Measurements from ENCODE around the gene SDE2. TPM values are rescaled to one million over a fixed set of nuclear protein-coding genes. Genes with fewer than 3 reads are reported as not detected.
A peak's percentile ranks its signal among the peaks of the same experiment; 100 is the strongest.

The SDE2 gene
- total and polyA plus RNA-seq, 10 of the 15 experiments (the other 5 are each of a cell fraction or from before 2014, with no cell fraction given), result 2.7 to 19.4 (median 12.6) TPM

DNA sequence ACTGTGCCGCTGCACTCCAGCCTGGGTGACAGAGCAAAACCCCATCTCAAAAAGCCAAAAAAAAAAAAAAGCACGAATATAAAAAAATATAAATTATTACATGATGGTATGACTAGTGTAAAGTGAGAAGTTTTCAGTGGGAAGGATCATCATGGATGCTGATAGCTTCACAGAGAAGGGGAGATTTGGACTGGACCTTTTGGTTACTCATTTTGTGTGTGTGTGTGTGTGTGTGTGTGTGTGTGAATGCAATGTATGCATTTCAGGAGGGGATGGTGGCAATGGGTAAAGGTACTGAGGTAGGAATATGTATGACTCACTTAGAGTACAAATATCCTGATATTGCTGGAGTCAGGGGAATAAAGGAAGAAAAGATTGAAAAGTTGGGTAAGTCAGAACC, 22.7 kb upstream of the SDE2 start:
- POLR2A ChIA-PET, result no interaction called here

DNA sequence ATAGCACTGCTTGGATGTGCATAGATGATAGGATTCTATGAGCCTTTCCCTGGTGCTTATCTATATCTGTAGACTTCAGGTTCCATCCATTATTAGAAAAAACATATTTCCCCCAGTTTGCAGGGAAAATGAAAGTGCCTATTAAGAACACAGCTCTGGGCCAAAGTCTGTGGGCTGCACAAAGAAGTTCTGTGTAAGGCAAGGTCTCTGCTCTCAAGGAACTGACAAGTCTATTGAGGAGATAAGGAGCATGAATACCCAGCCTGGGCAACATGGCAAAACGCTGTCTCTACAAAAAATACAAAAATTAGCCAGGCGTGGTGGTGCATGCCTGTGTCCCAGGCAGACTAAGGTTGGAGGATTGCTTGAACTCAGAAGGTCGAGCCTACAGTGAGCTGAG, 22.3 kb upstream of the SDE2 start:
- Histone ChIP-seq H2AFZ (ENCODE audit: control insufficient read depth, low read depth, low read length) (peak overlapping the region; percentile 7; the same call in 1 of the 2 replicates), H3K27me3 (replicated peaks in 1 of 2; ENCODE audit: control insufficient read depth in 2 of 2, insufficient read depth in 2 of 2, low read length in 1 of 2) (no peaks in the 10 kb centered on the region), H3K79me2 (ENCODE audit: control insufficient read depth, insufficient read depth, low read length) (no peaks in the 10 kb centered on the region), H3K9me3 (replicated peaks; ENCODE audit: control insufficient read depth, insufficient read depth, low read length) (no peaks in the 10 kb centered on the region), H3K4me3 (no peak overlapping the region), H3K27ac (ENCODE audit: control insufficient read depth, insufficient read depth) (no peak overlapping the region), H3K4me1 (ENCODE audit: control insufficient read depth, insufficient read depth, low read length) (no peaks in the 10 kb centered on the region), H3K9ac (ENCODE audit: control insufficient read depth, insufficient read depth, low read length) (no peak overlapping the region), H4K20me1 (ENCODE audit: control insufficient read depth, insufficient read depth) (no peaks in the 10 kb centered on the region), H3K4me2 (ENCODE audit: control insufficient read depth, insufficient read depth) (0 out of 2 replicates have a peak overlapping the region, but pooled peaks have one; percentile 17), H3K36me3 (ENCODE audit: control insufficient read depth in 2 of 2, insufficient read depth in 2 of 2, low read length in 1 of 2) (no peaks in the 10 kb centered on the region)
- FAIRE-seq, result no peak
- WGBS (ENCODE audit: insufficient coverage, insufficient replicate concordance, low lambda C conversion rate, missing lambda C conversion rate), result 35% methylated on average over 3 of the region's 3 CpGs
- in situ Hi-C loops (cut with MboI), result no loop called here
- DNase-seq (ENCODE audit: low read depth, low spot score), result no peak
- TF ChIP-seq PAX8 (IDR thresholded peaks at IDR 0.05), result no peak
- RAD21 ChIA-PET (ENCODE audit: unreplicated experiment), result no interaction called here
- SMC1A ChIA-PET (ENCODE audit: uncharacterized antibody, unreplicated experiment), result interaction anchor here (1.1 kb wide), 1 partner anchor 11 kb away, joined by 5 read pairs; no protein-coding TSS in a partner anchor
- no peak for ATAC-seq
- BruUV-seq (replicated peaks), result no TSS peak
- POLR2A ChIA-PET, result no interaction called here
- intact Hi-C loops (cut with micrococcal nuclease; ENCODE audit: unreplicated experiment), result no loop called here
- CTCF ChIA-PET, result interaction anchor here (0.6 kb wide), 1 partner anchor 33 kb away, joined by 3 read pairs; no protein-coding TSS in a partner anchor

More for the DNA sequence above, 22.7 kb upstream of the SDE2 start:
- BruUV-seq (replicated peaks), result no TSS peak
- no peak for TF ChIP-seq TAF1 (IDR thresholded peaks at IDR 0.05; ENCODE audit: borderline replicate concordance, low read depth, low read length)
- no peak for TF ChIP-seq JUND (IDR thresholded peaks at IDR 0.05; ENCODE audit: low read depth, low read length)
- no peak for TF ChIP-seq NBN (IDR thresholded peaks at IDR 0.05)
- TF ChIP-seq NFYA (IDR thresholded peaks at IDR 0.05; ENCODE audit: borderline replicate concordance, low read depth, low read length), result no peak
- no peak for TF ChIP-seq SREBF1 (IDR thresholded peaks at IDR 0.05; ENCODE audit: low read length)
- Histone ChIP-seq H3K9ac (ENCODE audit: control insufficient read depth, insufficient read depth, low read length) (no peak overlapping the region), H3K36me3 (ENCODE audit: control insufficient read depth in 2 of 2, insufficient read depth in 2 of 2, low read length in 1 of 2) (no peaks in the 10 kb centered on the region), H3K27ac (ENCODE audit: control insufficient read depth, insufficient read depth) (no peak overlapping the region), H3K4me2 (ENCODE audit: control insufficient read depth, insufficient read depth) (no peak overlapping the region), H4K20me1 (ENCODE audit: control insufficient read depth, insufficient read depth) (no peaks in the 10 kb centered on the region), H2AFZ (ENCODE audit: control insufficient read depth, low read depth, low read length) (no peak overlapping the region; the same call in 1 of the 2 replicates), H3K4me1 (ENCODE audit: control insufficient read depth, insufficient read depth, low read length) (no peaks in the 10 kb centered on the region), H3K4me3 (no peak overlapping the region), H3K79me2 (ENCODE audit: control insufficient read depth, insufficient read depth, low read length) (no peaks in the 10 kb centered on the region), H3K9me3 (replicated peaks; ENCODE audit: control insufficient read depth, insufficient read depth, low read length) (no peaks in the 10 kb centered on the region), H3K27me3 (replicated peaks in 1 of 2; ENCODE audit: control insufficient read depth in 2 of 2, insufficient read depth in 2 of 2, low read length in 1 of 2) (no peaks in the 10 kb centered on the region)
- ATAC-seq (no peak), DNase-seq (ENCODE audit: low read depth, low spot score) (no peak), FAIRE-seq (no peak)
- intact Hi-C loops (cut with micrococcal nuclease; ENCODE audit: unreplicated experiment), result no loop called here
- WGBS (ENCODE audit: insufficient coverage, insufficient replicate concordance, low lambda C conversion rate, missing lambda C conversion rate), result 50% methylated on average over 2 of the region's 2 CpGs
- in situ Hi-C loops (cut with MboI), result no loop called here
- ChIA-PET RAD21 (ENCODE audit: unreplicated experiment) (no interaction called here), CTCF (interaction anchor here (0.6 kb wide), 1 partner anchor 33 kb away, joined by 3 read pairs; no protein-coding TSS in a partner anchor), SMC1A (ENCODE audit: uncharacterized antibody, unreplicated experiment) (interaction anchor here (1.0 to 1.1 kb wide), 2 partner anchors 11 to 36 kb away, joined by 3 to 5 read pairs; no protein-coding TSS in a partner anchor)
